Left ventricle myocardium inferior (tissue), 1 donor: ENCODE data around the gene TMEM132D. TPM values are rescaled to one million over a fixed set of nuclear protein-coding genes. Genes with fewer than 3 reads are reported as not detected.

Experiments used
- DNase-seq: peaks from one replicate; pipeline ENCODE4 v3.0.0-alpha.2; 2020
- H3K27ac ChIP-seq: fragments of 200-600 bp; replicated peaks from 2 replicates; pipeline ENCODE4 v1.8.0; 2021
- H3K27me3 ChIP-seq: fragments of 200-600 bp; 2 replicates; pipeline ENCODE4 v1.8.0; 2021; ENCODE audit warnings: low read depth
- H3K36me3 ChIP-seq: fragments of 200-600 bp; 2 replicates; pipeline ENCODE4 v1.8.0; 2021
- H3K4me1 ChIP-seq: fragments of 200-600 bp; 2 replicates; pipeline ENCODE4 v1.8.0; 2021
- H3K4me3 ChIP-seq: fragments of 200-600 bp; 2 replicates; pipeline ENCODE4 v1.8.0; 2021; ENCODE audit warnings: mild to moderate bottlenecking, moderate library complexity
- H3K9me3 ChIP-seq: fragments of 200-600 bp; replicated peaks from 2 replicates; pipeline ENCODE4 v1.8.0; 2021
- CTCF ChIP-seq: fragments of 200-600 bp; IDR thresholded peaks from 2 replicates; pipeline ENCODE4 v1.8.0; 2021; ENCODE audit warnings: antibody characterized with exemption, mild to moderate bottlenecking, borderline replicate concordance
- intact Hi-C: fragments of 100-400 bp; cut with micrococcal nuclease; formaldehyde crosslinking; loops from one replicate; pipeline ENCODE4 v1.11.0; 2022
- total RNA-seq: library from RNA; stranded (reverse); fragmentation: NEBNext Ultra II Directional; extraction: Animal tissue kit (Norgen Biotek cat#: 25700); gene quantifications from one replicate; pipeline ENCODE4 v1.2.1, GENCODE V29; 2021
- donor health status: DM: no; HTN: yes; CAD: no; lungs with severe emphysema.

TMEM132D gene
- total RNA-seq, 1 donor from 2014 or later: not detected

GRCh38 chr12:129246630-129247029, 657.2 kb downstream of the TMEM132D start:
- no peak for TF ChIP-seq CTCF
- Histone ChIP-seq H3K4me3 (no peak overlapping the region), H3K36me3 (no peaks in the 10 kb centered on the region), H3K27ac (no peak overlapping the region), H3K27me3 (no peaks in the 10 kb centered on the region), H3K4me1 (no peaks in the 10 kb centered on the region), H3K9me3 (no peaks in the 10 kb centered on the region)
- DNase-seq: no peak
- intact Hi-C loops: no loop called here

- intact Hi-C loops: no loop called here
- Histone ChIP-seq H3K9me3 (peaks cover under 1% of the 10 kb centered on the region), H3K27me3 (no peaks in the 10 kb centered on the region), H3K4me1 (no peaks in the 10 kb centered on the region), H3K36me3 (no peaks in the 10 kb centered on the region), H3K27ac (no peak overlapping the region), H3K4me3 (no peak overlapping the region)
- DNase-seq: no peak
- no peak for TF ChIP-seq CTCF
Measured at GRCh38 chr12:129245769-129246168, 658.1 kb downstream of the TMEM132D start.

GRCh38 chr12:129241852-129242251, 662.0 kb downstream of the TMEM132D start:
- no peak overlapping the region for H3K27ac ChIP-seq
- no peak for TF ChIP-seq CTCF
- intact Hi-C loops: no loop called here
- no peaks in the 10 kb centered on the region for H3K36me3 ChIP-seq
- no peak overlapping the region for H3K4me3 ChIP-seq
- no peaks in the 10 kb centered on the region for H3K27me3 ChIP-seq
- H3K4me1 ChIP-seq: no peaks in the 10 kb centered on the region
- DNase-seq: no peak
- peaks cover 18% of the 10 kb centered on the region for H3K9me3 ChIP-seq

GRCh38 chr12:129237881-129238280, 665.9 kb downstream of the TMEM132D start:
- DNase-seq: no peak
- no peak for TF ChIP-seq CTCF
- peaks cover 18% of the 10 kb centered on the region for H3K9me3 ChIP-seq
- no peaks in the 10 kb centered on the region for H3K36me3 ChIP-seq
- no peak overlapping the region for H3K4me3 ChIP-seq
- intact Hi-C loops: no loop called here
- no peak overlapping the region for H3K27ac ChIP-seq
- no peaks in the 10 kb centered on the region for H3K4me1 ChIP-seq
- H3K27me3 ChIP-seq: no peaks in the 10 kb centered on the region

- Histone ChIP-seq H3K4me3 (no peak overlapping the region), H3K4me1 (no peaks in the 10 kb centered on the region), H3K36me3 (no peaks in the 10 kb centered on the region), H3K27ac (no peak overlapping the region), H3K9me3 (peaks cover 7% of the 10 kb centered on the region), H3K27me3 (peaks cover 10% of the 10 kb centered on the region)
- DNase-seq: no peak
- intact Hi-C loops: no loop called here
- no peak for TF ChIP-seq CTCF
Measured at GRCh38 chr12:129234209-129234608, 669.6 kb downstream of the TMEM132D start.

- Histone ChIP-seq H3K4me1 (no peaks in the 10 kb centered on the region), H3K36me3 (no peaks in the 10 kb centered on the region), H3K4me3 (no peak overlapping the region), H3K9me3 (peaks cover 6% of the 10 kb centered on the region), H3K27ac (no peak overlapping the region), H3K27me3 (peaks cover 10% of the 10 kb centered on the region)
- DNase-seq: no peak
- intact Hi-C loops: no loop called here
- TF ChIP-seq CTCF: no peak
Measured at GRCh38 chr12:129231491-129231890, 672.3 kb downstream of the TMEM132D start.
